ENCODE results near the gene TOM1L2. TPM values are rescaled to one million over a fixed set of nuclear protein-coding genes. Genes with fewer than 3 reads are reported as not detected.
A peak's percentile ranks its signal among the peaks of the same experiment; 100 is the strongest.

Gene TOM1L2
- total RNA-seq, 1 experiment from 2014 or later, result 34.2 TPM

DNA sequence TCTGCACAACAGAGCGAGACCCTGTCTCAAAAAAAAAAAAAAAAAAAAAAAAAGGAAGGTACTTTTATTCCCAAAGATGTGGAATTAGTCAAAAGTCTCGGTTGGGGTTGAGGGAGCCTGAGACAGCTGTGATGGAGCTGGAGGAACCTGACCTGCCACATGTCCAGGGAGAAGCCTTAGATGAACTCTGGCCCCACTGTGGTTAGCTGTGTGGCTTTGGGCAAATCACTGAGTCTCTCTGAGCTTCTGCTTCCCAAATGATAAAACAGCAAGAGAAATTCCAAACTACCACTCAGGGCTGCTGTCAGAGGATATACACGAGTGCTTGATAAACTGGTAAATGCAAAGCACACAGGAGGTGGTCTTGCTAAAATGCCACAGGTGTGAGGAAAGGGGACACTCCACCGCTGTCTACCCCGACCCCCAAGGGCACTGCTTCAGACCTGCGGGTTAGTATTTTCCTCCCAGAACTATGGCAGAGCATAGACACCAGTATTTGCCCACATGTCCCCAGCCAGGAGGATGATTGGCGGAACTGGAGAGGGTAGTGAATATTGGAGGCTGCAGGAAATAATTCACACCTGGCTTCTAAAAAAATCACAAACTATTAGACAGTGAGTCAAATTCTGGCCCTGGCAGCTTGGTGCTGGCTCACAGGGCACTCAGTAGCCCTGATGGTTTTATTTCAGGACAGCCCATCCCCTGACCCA lies 15.1 kb upstream of the TOM1L2 start:
- Mint-ChIP-seq H3K4me1 (ENCODE audit: insufficient read depth, unreplicated experiment) (peaks cover 19% of the 10 kb centered on the region), H3K9me3 (ENCODE audit: unreplicated experiment) (no peaks in the 10 kb centered on the region), H3K36me3 (ENCODE audit: insufficient read depth, unreplicated experiment) (peaks cover 6% of the 10 kb centered on the region), H3K27ac (ENCODE audit: low read depth, unreplicated experiment) (no peak overlapping the region), H3K27me3 (ENCODE audit: insufficient read depth, unreplicated experiment) (no peaks in the 10 kb centered on the region), H3K4me3 (ENCODE audit: unreplicated experiment) (no peak overlapping the region)
- BruUV-seq (replicated peaks), result no TSS peak
- ChIA-PET POLR2A (interaction anchor here (0.6 kb wide), 1 partner anchor 72 kb away, joined by 3 read pairs; no protein-coding TSS in a partner anchor), CTCF (no interaction called here)
- no peak for TF ChIP-seq CTCF (IDR thresholded peaks at IDR 0.05; ENCODE audit: unreplicated experiment)
- no peak for DNase-seq (ENCODE audit: unreplicated experiment)
- intact Hi-C loops (cut with micrococcal nuclease), result no loop called here

GRCh38 chr17:17985555-17985954 lies 13.4 kb upstream of the TOM1L2 start:
- ChIA-PET POLR2A (interaction anchor here (0.7 to 1.4 kb wide), 2 partner anchors 13 to 64 kb away, joined by 3 to 6 read pairs; partner anchors contain the start of genes DRC3 and TOM1L2), CTCF (interaction anchor here (1.2 kb wide), 2 partner anchors 13 to 48 kb away, joined by 3 to 5 read pairs; partner anchors contain the start of genes DRC3 and TOM1L2)
- BruUV-seq (replicated peaks), result no TSS peak
- no peaks in the 10 kb centered on the region for H3K9me3 Mint-ChIP-seq (ENCODE audit: unreplicated experiment)
- DNase-seq (ENCODE audit: unreplicated experiment), result no peak
- no peak overlapping the region for H3K27ac Mint-ChIP-seq (ENCODE audit: low read depth, unreplicated experiment)
- H3K36me3 Mint-ChIP-seq (ENCODE audit: insufficient read depth, unreplicated experiment), result peaks cover 6% of the 10 kb centered on the region
- intact Hi-C loops (cut with micrococcal nuclease), result no loop called here
- H3K27me3 Mint-ChIP-seq (ENCODE audit: insufficient read depth, unreplicated experiment), result no peaks in the 10 kb centered on the region
- H3K4me3 Mint-ChIP-seq (ENCODE audit: unreplicated experiment), result no peak overlapping the region
- H3K4me1 Mint-ChIP-seq (ENCODE audit: insufficient read depth, unreplicated experiment), result peaks cover 13% of the 10 kb centered on the region
- TF ChIP-seq CTCF (IDR thresholded peaks at IDR 0.05; ENCODE audit: unreplicated experiment), result peak; percentile 12

GRCh38 chr17:17985153-17985552 lies 13.0 kb upstream of the TOM1L2 start:
- H3K27me3 Mint-ChIP-seq (ENCODE audit: insufficient read depth, unreplicated experiment), result no peaks in the 10 kb centered on the region
- TF ChIP-seq CTCF (IDR thresholded peaks at IDR 0.05; ENCODE audit: unreplicated experiment), result no peak
- peak overlapping the region; percentile 53 for H3K27ac Mint-ChIP-seq (ENCODE audit: low read depth, unreplicated experiment)
- intact Hi-C loops (cut with micrococcal nuclease), result no loop called here
- no peak for DNase-seq (ENCODE audit: unreplicated experiment)
- H3K4me3 Mint-ChIP-seq (ENCODE audit: unreplicated experiment), result no peak overlapping the region
- H3K36me3 Mint-ChIP-seq (ENCODE audit: insufficient read depth, unreplicated experiment), result peaks cover 1% of the 10 kb centered on the region
- no peaks in the 10 kb centered on the region for H3K9me3 Mint-ChIP-seq (ENCODE audit: unreplicated experiment)
- POLR2A ChIA-PET, result interaction anchor here (0.7 to 1.4 kb wide), 2 partner anchors 13 to 64 kb away, joined by 3 to 6 read pairs; partner anchors contain the start of genes DRC3 and TOM1L2
- BruUV-seq (replicated peaks), result no TSS peak
- CTCF ChIA-PET, result interaction anchor here (0.6 to 1.2 kb wide), 4 partner anchors 13 to 48 kb away, joined by 3 to 5 read pairs (median 3); partner anchors contain the start of genes DRC3 and TOM1L2
- H3K4me1 Mint-ChIP-seq (ENCODE audit: insufficient read depth, unreplicated experiment), result peaks cover 9% of the 10 kb centered on the region

DNA sequence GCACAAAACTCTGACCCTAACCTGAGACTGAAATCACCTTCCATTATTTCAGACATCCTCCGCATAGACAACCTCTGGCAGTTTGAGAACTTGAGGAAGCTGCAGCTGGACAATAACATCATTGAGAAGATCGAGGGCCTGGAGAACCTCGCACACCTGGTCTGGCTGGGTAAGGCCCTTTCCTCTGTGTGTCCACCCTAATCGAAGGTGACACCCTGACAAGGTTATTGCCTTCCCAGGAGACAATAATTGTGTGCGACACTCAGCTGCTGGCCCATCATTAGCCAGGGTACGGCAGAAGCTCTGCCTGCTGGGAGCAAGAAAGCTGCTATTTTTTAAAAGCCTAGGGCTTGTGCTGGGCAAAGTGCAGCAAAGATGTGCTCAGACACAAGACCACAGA lies 11.6 kb upstream of the TOM1L2 start:
- peak overlapping the region; percentile 13 for H3K27ac Mint-ChIP-seq (ENCODE audit: low read depth, unreplicated experiment)
- no peaks in the 10 kb centered on the region for H3K27me3 Mint-ChIP-seq (ENCODE audit: insufficient read depth, unreplicated experiment)
- peaks cover 7% of the 10 kb centered on the region for H3K4me1 Mint-ChIP-seq (ENCODE audit: insufficient read depth, unreplicated experiment)
- CTCF ChIA-PET, result interaction anchor here (1.0 to 1.5 kb wide), 3 partner anchors 12 to 163 kb away, joined by 3 read pairs; partner anchors contain the start of genes DRC3 and TOM1L2
- BruUV-seq (replicated peaks), result no TSS peak
- H3K4me3 Mint-ChIP-seq (ENCODE audit: unreplicated experiment), result no peak overlapping the region
- no peak for DNase-seq (ENCODE audit: unreplicated experiment)
- H3K36me3 Mint-ChIP-seq (ENCODE audit: insufficient read depth, unreplicated experiment), result no peaks in the 10 kb centered on the region
- POLR2A ChIA-PET, result interaction anchor here (0.6 to 1.7 kb wide), 4 partner anchors 11 to 392 kb away, joined by 3 to 6 read pairs (median 4); partner anchors contain the start of genes DRC3, PEMT and TOM1L2
- TF ChIP-seq CTCF (IDR thresholded peaks at IDR 0.05; ENCODE audit: unreplicated experiment), result no peak
- intact Hi-C loops (cut with micrococcal nuclease), result no loop called here
- H3K9me3 Mint-ChIP-seq (ENCODE audit: unreplicated experiment), result no peaks in the 10 kb centered on the region

All from MCF 10A (cell line).